Upper lobe of left lung (tissue), 6 donors: Measurements from ENCODE around the gene DNASE1L2. TPM values are rescaled to one million over a fixed set of nuclear protein-coding genes. Genes with fewer than 3 reads are reported as not detected.
"Not testable (repeated sequence)": the region's sequence is repeated elsewhere in the genome, so short reads cannot be mapped to it uniquely, and the experiment has no call there.

Experiments
- ATAC-seq, 2 donors: fragments of 200-7000 bp; cut with Tn5 transposase; one replicate each; pipeline ENCODE4 v1.9.1; 2022; ENCODE audit warnings: mild to moderate bottlenecking in 2 of 2, moderate library complexity in 2 of 2; ENCODE audit not compliant: low FRiP score in 2 of 2
- DNase-seq, 2 donors: peaks; one replicate each; pipeline ENCODE4 v3.0.0-alpha.2; 2019 to 2020
- H3K27ac ChIP-seq, 4 donors: fragments of 200-600 bp; sonication (generic); one replicate each; pipeline ENCODE4 v1.5.1; 2016 to 2019
- H3K27me3 ChIP-seq, 4 donors: fragments of 200-600 bp; sonication (generic); one replicate each; pipeline ENCODE4 v1.5.1; 2017 to 2019
- H3K36me3 ChIP-seq, 4 donors: fragments of 200-600 bp; sonication (generic); one replicate each; pipeline ENCODE4 v1.5.1; 2016 to 2019
- H3K4me1 ChIP-seq, 4 donors: fragments of 200-600 bp; sonication (generic); one replicate each; pipeline ENCODE4 v1.5.1; 2018 to 2019
- H3K4me3 ChIP-seq, 4 donors: fragments of 200-600 bp; sonication (generic); one replicate each; pipeline ENCODE4 v1.5.1; 2017 to 2019; ENCODE audit warnings: mild to moderate bottlenecking in 2 of 4, moderate library complexity in 1 of 4
- H3K9me3 ChIP-seq, 4 donors: fragments of 200-600 bp; sonication (generic); one replicate each; pipeline ENCODE4 v1.5.1; 2018 to 2019
- CTCF ChIP-seq, 6 experiments: fragments of 450-650 bp in 4 of 6; fragments of 200-600 bp in 2 of 6; sonication (generic) in 2 of 6; IDR thresholded peaks; one replicate each; pipeline ENCODE4 v1.5.1; 2016 to 2019; ENCODE audit warnings: antibody characterized with exemption in 6 of 6
- EP300 ChIP-seq, 4 donors: sonication (generic); formaldehyde crosslinking; IDR thresholded peaks; one replicate each; pipeline ENCODE4 v1.5.1; 2017; ENCODE audit warnings: antibody characterized with exemption in 4 of 4, control low read depth in 2 of 4
- POLR2A ChIP-seq, 4 donors: fragments of 450-650 bp; IDR thresholded peaks; one replicate each; pipeline ENCODE4 v1.5.1; 2016 to 2017; ENCODE audit warnings: antibody characterized with exemption in 4 of 4, mild to moderate bottlenecking in 2 of 4
- POLR2AphosphoS5 ChIP-seq, 2 donors: sonication (generic); formaldehyde crosslinking; IDR thresholded peaks; one replicate each; pipeline ENCODE4 v1.5.1; 2017; ENCODE audit warnings: antibody characterized with exemption in 2 of 2
- WGBS, 2 donors: methylation state at CpG; one replicate each; pipeline ENCODE4 v1.1.5; 2017 to 2018; 5-methylcytosine and 5-hydroxymethylcytosine counted together
- total RNA-seq, 6 donors: library from RNA; depleted of rRNA in 4 of 6; stranded (reverse); fragments of >200 nt in 4 of 6; gene quantifications; one replicate each; pipeline versions ENCODE4 v1.1.0 to v1.2.1, GENCODE V29; 2016 to 2021
- donor health status: DM: no; HTN: no; CAD: no; lungs with moderate emphysema.
- donor health status: DM: no; HTN: yes; CAD: no; lungs with severe emphysema.

DNASE1L2 gene
- total RNA-seq, 6 donors from 2014 or later = 0.79 to 2.1 (median 1.5) TPM; not detected in 2

- ATAC-seq (no peak), DNase-seq (peak in 1 of 2 donors; percentile 58)
- WGBS, 2 donors = 63% methylated on average over 18 of the region's 18 CpGs; no CpG with 5 or more reads in 1 of the 2 donors
- Histone ChIP-seq H3K27ac (no peak overlapping the region), H3K4me3 (no peak overlapping the region), H3K9me3 (no peaks in the 10 kb centered on the region), H3K36me3 (peaks cover 14 to 50% (median 38%) of the 10 kb centered on the region in 4 donors), H3K4me1 (peaks cover 12 to 22% (median 21%) of the 10 kb centered on the region in 4 donors), H3K27me3 (peaks cover 0 to 19% (median 10%) of the 10 kb centered on the region in 4 donors)
- TF ChIP-seq EP300 (IDR thresholded peaks at IDR 0.05) = no peak
- no peak for TF ChIP-seq POLR2A (IDR thresholded peaks at IDR 0.05)
- TF ChIP-seq CTCF (IDR thresholded peaks at IDR 0.05) = no peak
- TF ChIP-seq POLR2AphosphoS5 (IDR thresholded peaks at IDR 0.05) = no peak
These were observed 2.0 kb downstream of the DNASE1L2 start for GRCh38 chr16:2238150-2238837.

GRCh38 chr16:2238838-2239675, 2.8 kb downstream of the DNASE1L2 start:
- H3K9me3 ChIP-seq = no peaks in the 10 kb centered on the region
- peaks cover 12 to 22% (median 21%) of the 10 kb centered on the region in 4 donors for H3K4me1 ChIP-seq
- peaks cover 10 to 50% (median 37%) of the 10 kb centered on the region in 4 donors for H3K36me3 ChIP-seq
- H3K27ac ChIP-seq = no peak overlapping the region
- DNase-seq (peak in 1 of 2 donors; percentile 68), ATAC-seq (no peak)
- 80 to 87% methylated on average over 8 to 13 of the region's 15 CpGs for WGBS, 2 donors
- H3K27me3 ChIP-seq = peaks cover 0 to 19% (median 10%) of the 10 kb centered on the region in 4 donors
- no peak overlapping the region for H3K4me3 ChIP-seq
- TF ChIP-seq POLR2A (IDR thresholded peaks at IDR 0.05) = no peak
- no peak for TF ChIP-seq EP300 (IDR thresholded peaks at IDR 0.05)
- TF ChIP-seq CTCF (IDR thresholded peaks at IDR 0.05) = no peak
- no peak for TF ChIP-seq POLR2AphosphoS5 (IDR thresholded peaks at IDR 0.05)

GRCh38 chr16:2240331-2240730, 4.1 kb downstream of the DNASE1L2 start:
- WGBS, 2 donors = 82 to 88% methylated on average over 9 of the region's 9 CpGs
- H3K36me3 ChIP-seq = peaks cover 12 to 50% (median 37%) of the 10 kb centered on the region in 4 donors

GRCh38 chr16:2242598-2242997, 6.4 kb downstream of the DNASE1L2 start:
- no peak for TF ChIP-seq POLR2A (IDR thresholded peaks at IDR 0.05)
- TF ChIP-seq EP300 (IDR thresholded peaks at IDR 0.05) = no peak
- no peak for TF ChIP-seq CTCF (IDR thresholded peaks at IDR 0.05)
- no peak for TF ChIP-seq POLR2AphosphoS5 (IDR thresholded peaks at IDR 0.05)
- no peak overlapping the region for H3K27ac ChIP-seq
- no peak for DNase-seq
- ATAC-seq = no peak
- H3K4me3 ChIP-seq = no peak overlapping the region
- H3K27me3 ChIP-seq = peaks cover 0 to 3% (median 0%) of the 10 kb centered on the region in 4 donors
- WGBS, 2 donors = 67 to 76% methylated on average over 7 to 11 of the region's 11 CpGs
- H3K4me1 ChIP-seq = peaks cover 0 to 8% (median 3%) of the 10 kb centered on the region in 4 donors
- H3K36me3 ChIP-seq = peaks cover 12 to 58% (median 45%) of the 10 kb centered on the region in 4 donors
- no peaks in the 10 kb centered on the region for H3K9me3 ChIP-seq

More at GRCh38 chr16:2240331-2240730, 4.1 kb downstream of the DNASE1L2 start:
- H3K4me3 ChIP-seq, ATAC-seq, H3K9me3 ChIP-seq, DNase-seq, H3K27ac ChIP-seq: not testable (repeated sequence)
- peaks cover 12 to 22% (median 21%) of the 10 kb centered on the region in 4 donors for H3K4me1 ChIP-seq
- H3K27me3 ChIP-seq = peaks cover 0 to 19% (median 10%) of the 10 kb centered on the region in 4 donors

- Histone ChIP-seq H3K27me3 (no peaks in the 10 kb centered on the region), H3K27ac (no peak overlapping the region), H3K4me3 (no peak overlapping the region), H3K9me3 (no peaks in the 10 kb centered on the region), H3K4me1 (peaks cover 0 to 4% (median 0%) of the 10 kb centered on the region in 4 donors), H3K36me3 (peaks cover 12 to 58% (median 45%) of the 10 kb centered on the region in 4 donors)
- no peak for ATAC-seq
- WGBS, 2 donors = 90 to 98% methylated on average over 4 to 14 of the region's 19 CpGs
- DNase-seq = peak in 1 of 2 donors; percentile 76
- TF ChIP-seq POLR2AphosphoS5 (IDR thresholded peaks at IDR 0.05) (no peak), POLR2A (IDR thresholded peaks at IDR 0.05) (no peak)
These were observed 6.8 kb downstream of the DNASE1L2 start for GRCh38 chr16:2243031-2243528.
